Motor neuron (in vitro differentiated cells): Measurements from ENCODE around the gene BEX2. TPM values are rescaled to one million over a fixed set of nuclear protein-coding genes. Genes with fewer than 3 reads are reported as not detected.
A peak's percentile ranks its signal among the peaks of the same experiment; 100 is the strongest.
"Not testable (repeated sequence)": the region's sequence is repeated elsewhere in the genome, so short reads cannot be mapped to it uniquely, and the experiment has no call there.

Experiments used
- ATAC-seq, 8 experiments: fragments of 200-7000 bp; cut with Tn5 transposase; replicated peaks in 6 of 8; 2 replicates each; pipeline ENCODE4 v1.8.0; 2021; ENCODE audit warnings: mild to moderate bottlenecking in 8 of 8, moderate library complexity in 8 of 8
- H3K27ac ChIP-seq, 2 donors: fragments of 250-450 bp; sonication (Bioruptor Pico); 2 replicates each; pipeline ENCODE4 v1.9.0; 2021; ENCODE audit warnings: antibody characterized with exemption in 2 of 2, mild to moderate bottlenecking in 2 of 2, moderate library complexity in 1 of 2
- H3K4me1 ChIP-seq, 2 donors: fragments of 250-450 bp; sonication (Bioruptor Pico); replicated peaks in 1 of 2; 2 replicates each; pipeline ENCODE4 v1.6.1; 2021; ENCODE audit warnings: antibody characterized with exemption in 2 of 2, mild to moderate bottlenecking in 2 of 2, moderate library complexity in 1 of 2
- H3K4me3 ChIP-seq, 5 donors: fragments of 250-450 bp; sonication (Bioruptor Pico); 2 replicates each; pipeline ENCODE4 v1.9.0; 2021; ENCODE audit warnings: antibody characterized with exemption in 5 of 5, mild to moderate bottlenecking in 5 of 5, moderate library complexity in 4 of 5
- WGBS, 10 experiments: fragments of 450-650 bp; shearing (Covaris generic); methylation state at CpG; one replicate each; pipeline ENCODE4 v1.0.0; 2022; 5-methylcytosine and 5-hydroxymethylcytosine counted together
- in situ Hi-C, 9 experiments: fragments of 400-800 bp; cut with MboI; loops; one replicate each; pipeline ENCODE4 v1.15.0; 2021; ENCODE audit warnings: low sequenced_read_pairs in 9 of 9, low pct_unique_long_range_greater_than_20kb in 2 of 9; ENCODE audit not compliant: unreplicated experiment in 9 of 9
- total RNA-seq, 8 experiments: library from RNA; unstranded; fragments of 300-600 nt; gene quantifications; 2 replicates each; pipeline versions ENCODE4 v1.2.3 to v1.2.4, GENCODE V29; 2022

BEX2 gene
- total RNA-seq = 100 to 1,000 TPM in 4 of 8 experiments, 10 to 100 TPM in 3, 1 to 10 TPM in 1; 1.5 to 166 (median 99.5) TPM

DNA sequence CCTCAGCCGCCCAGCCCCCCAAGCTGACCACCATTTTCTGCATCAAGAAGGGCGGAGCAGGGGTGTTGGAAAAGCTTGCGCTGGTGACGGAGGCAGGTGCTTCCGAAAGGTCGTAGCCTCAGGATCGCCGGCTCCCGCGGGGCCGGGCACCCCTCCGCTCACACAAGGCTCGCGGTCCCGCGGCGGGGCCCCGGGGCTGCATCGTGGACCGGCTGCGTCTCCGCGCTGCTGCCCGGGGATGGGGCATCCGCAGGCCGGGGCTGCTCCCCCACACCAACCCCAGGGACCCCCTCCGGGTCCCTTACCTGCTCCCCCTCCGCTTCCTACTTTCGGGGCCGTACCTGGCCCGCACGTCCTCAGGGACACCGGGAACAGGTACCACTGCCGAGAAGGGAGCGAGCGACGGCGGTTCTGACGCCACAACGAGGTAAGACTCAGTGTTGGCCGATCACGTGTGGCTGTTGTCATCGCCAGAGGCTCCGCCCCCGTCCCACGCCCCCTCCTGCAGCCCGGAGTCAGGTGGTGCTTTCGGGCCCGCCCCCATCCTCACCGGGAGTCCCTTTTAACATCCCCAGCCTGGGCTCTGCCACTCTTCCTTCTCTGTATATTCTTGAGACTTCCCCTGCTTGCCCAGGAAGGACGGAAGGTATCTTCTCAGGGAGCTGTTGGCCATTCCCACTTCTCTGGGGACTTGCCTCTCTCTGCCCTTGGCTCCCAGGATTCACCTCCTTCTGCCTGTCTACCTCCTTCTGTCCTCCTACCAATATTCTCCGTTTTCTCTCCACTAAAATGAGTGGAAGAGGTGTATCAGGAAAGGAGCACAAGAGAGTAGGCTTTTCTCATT, at the start of gene BEX2:
TSS of gene BEX2 (minus strand) at position 436 of the 844 bp plus-strand sequence. CDS start 1,014 bp downstream, outside the sequence.
- Histone ChIP-seq H3K4me3 (peak within 1 kb of the TSS; percentile 68 to 98 (median 91)), H3K4me1 (peaks cover 5% of the 10 kb centered on the region in 2 donors), H3K27ac (peak within 1 kb of the TSS; percentile 87 to 95)
- WGBS, 10 experiments = 29 to 31% methylated on average over 1 to 2 of the region's 52 CpGs; no CpG with 5 or more reads in 8 of the 10 experiments
- in situ Hi-C loops = no loop called here
- ATAC-seq = peak; percentile 48 to 100 (median 98)

DNA sequence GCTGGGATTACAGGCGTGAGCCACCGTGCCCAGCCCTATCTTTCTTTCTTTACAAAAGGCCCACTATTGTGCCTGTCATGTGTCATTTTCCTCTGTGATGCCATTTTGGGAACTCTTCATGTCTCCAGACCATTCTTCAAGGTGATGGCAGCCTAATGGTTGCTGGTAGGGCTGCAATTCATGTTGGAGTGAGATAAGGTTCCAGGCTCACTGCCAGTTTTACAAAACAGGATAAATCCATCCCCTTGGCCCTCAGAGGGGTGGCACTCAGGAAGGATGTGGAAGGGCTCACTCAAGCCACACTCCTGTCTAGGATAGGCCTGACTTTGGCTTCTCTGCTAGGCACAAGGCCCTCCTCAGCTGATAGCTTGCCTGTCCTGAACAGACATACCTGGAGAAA, 49.3 kb upstream of the BEX2 start:
- no peak for ATAC-seq

DNA sequence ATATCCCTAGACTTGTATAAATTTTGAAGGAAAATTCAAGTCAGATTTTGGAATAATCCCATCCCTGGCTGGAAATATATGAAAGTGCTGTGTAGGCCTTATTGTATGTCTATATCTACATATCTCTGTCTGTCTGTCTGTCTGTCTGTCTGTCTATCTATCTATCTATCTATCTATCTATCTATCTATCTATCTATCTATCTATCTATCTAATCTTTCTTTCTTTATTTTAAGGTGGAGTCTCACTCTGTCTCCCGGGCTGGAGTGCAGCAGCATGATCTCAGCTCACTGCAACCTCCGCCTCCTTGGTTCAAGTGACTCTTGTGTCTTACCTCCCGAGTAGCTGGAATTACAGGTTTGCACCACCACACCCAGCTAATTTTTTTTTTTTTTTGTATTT, 48.8 kb upstream of the BEX2 start:
- in situ Hi-C loops, ATAC-seq, H3K4me1 ChIP-seq, H3K27ac ChIP-seq, H3K4me3 ChIP-seq: not testable (repeated sequence)
- WGBS, 10 experiments = 40 to 100% (median 80%) methylated on average over 1 to 3 of the region's 3 CpGs; no CpG with 5 or more reads in 5 of the 10 experiments

More for the DNA sequence above, 49.3 kb upstream of the BEX2 start:
- Histone ChIP-seq H3K4me3 (no peak overlapping the region), H3K27ac (no peak overlapping the region), H3K4me1 (peaks cover 0 to 6% of the 10 kb centered on the region in 2 donors)
- no CpG with 5 or more reads among the region's 2 CpGs for WGBS, 10 experiments
- in situ Hi-C loops = no loop called here

DNA sequence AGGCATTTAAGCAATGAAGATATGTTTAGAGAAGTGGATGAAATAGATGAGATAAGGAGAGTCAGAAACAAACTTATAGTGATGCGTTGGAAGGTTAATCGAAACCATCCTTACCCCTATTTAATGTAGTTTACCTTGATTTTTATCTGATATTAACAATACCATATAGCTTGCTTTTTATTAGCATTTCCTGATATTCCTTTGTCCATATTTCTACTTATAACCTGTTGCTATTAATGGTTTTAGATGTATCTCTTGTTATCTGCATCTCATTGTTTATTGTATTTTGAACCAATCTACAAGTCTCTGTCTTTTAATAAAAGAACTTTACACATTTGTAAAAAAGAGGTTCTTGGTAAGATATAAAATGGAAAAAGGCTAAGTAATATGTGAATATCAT, 47.1 kb upstream of the BEX2 start:
- H3K4me1 ChIP-seq = peaks cover 0 to 6% of the 10 kb centered on the region in 2 donors
- WGBS, 10 experiments = 63 to 100% (median 90%) methylated on average over 2 of the region's 2 CpGs; no CpG with 5 or more reads in 5 of the 10 experiments
- H3K27ac ChIP-seq = no peak overlapping the region
- H3K4me3 ChIP-seq = peak overlapping the region in 3 of 5 donors; percentile 50 to 95 (median 90)
- ATAC-seq = no peak
- in situ Hi-C loops = no loop called here

DNA sequence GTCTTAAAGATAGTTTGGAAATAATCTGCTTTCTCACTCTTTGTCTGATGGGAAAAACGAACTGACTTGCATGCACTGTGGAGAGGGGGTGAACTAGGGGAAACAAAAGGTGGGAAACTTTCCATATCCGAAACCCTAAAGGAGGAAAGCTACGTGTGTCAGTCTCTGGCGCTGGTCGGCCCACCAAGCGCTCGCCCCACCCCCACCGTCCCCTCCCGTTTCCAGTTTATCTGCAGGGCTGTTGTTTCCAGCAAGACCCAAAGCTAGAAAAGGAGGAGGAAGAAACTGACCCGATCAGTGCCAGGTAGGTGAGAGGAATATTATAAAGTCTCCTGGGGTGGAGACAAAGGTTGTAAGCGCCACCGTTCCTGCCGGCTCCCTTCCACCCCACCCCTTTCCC, 46.1 kb upstream of the BEX2 start:
- H3K4me1 ChIP-seq = peaks cover 0 to 6% of the 10 kb centered on the region in 2 donors
- H3K4me3 ChIP-seq = peak overlapping the region; percentile 50 to 95 (median 71)
- peak; percentile 30 to 52 (median 44) for ATAC-seq
- in situ Hi-C loops = no loop called here
- H3K27ac ChIP-seq = peak overlapping the region; percentile 73 to 91
- 0% methylated on average over 2 of the region's 13 CpGs; no CpG with 5 or more reads in 9 of the 10 experiments for WGBS, 10 experiments

DNA sequence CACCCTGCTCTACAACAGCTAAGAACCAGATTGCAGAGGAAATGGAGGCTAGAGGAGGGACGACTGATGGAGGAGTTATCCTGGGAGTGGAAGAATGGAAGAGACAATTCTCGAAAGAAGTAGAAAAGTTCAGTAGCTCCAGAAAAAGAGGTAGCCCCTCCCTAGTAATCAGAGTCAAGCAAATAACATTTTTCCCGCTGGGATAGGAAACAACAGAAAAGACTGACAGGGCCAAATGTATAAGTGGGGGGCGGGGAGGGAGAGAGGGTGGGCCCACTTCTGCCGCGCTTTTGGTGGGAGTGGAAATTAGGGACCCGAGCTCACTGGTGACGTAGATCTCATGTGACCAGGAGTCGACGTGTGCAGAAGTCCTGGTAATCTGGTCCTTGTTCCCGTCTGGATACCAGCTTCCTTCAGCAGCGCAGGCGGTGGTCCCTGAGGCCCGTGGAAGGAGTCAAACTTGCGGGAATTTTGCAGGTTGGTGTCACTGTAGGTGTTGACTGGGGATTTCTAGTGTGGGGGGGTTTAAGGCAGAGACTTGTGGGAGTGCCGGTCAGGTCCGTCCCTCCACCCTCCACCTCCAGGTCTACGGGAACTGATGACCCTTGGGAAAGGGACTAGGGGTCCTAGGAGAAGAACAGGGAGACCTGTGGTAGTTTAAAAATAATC, 45.5 kb upstream of the BEX2 start, which contains the start of gene TCEAL9:
TSS of gene TCEAL9 (plus strand) at position 377 of the 669 bp plus-strand sequence. CDS start 1,179 bp downstream, outside the sequence.
- Histone ChIP-seq H3K4me3 (peak within 1 kb of the TSS; percentile 50 to 95 (median 71)), H3K27ac (peak within 1 kb of the TSS; percentile 73 to 91), H3K4me1 (peaks cover 0 to 6% of the 10 kb centered on the region in 2 donors)
- peak; percentile 89 to 97 (median 94) for ATAC-seq
- in situ Hi-C loops = no loop called here
- WGBS, 10 experiments = 0 to 26% (median 14%) methylated on average over 1 to 8 of the region's 18 CpGs; no CpG with 5 or more reads in 5 of the 10 experiments

- WGBS, 10 experiments = 17 to 90% (median 62%) methylated on average over 1 to 16 of the region's 29 CpGs; no CpG with 5 or more reads in 3 of the 10 experiments
- Histone ChIP-seq H3K4me3 (no peak overlapping the region), H3K27ac (no peak overlapping the region), H3K4me1 (no peaks in the 10 kb centered on the region)
- in situ Hi-C loops = no loop called here
- ATAC-seq = no peak
These were observed 37.0 kb upstream of the BEX2 start for GRCh38 chrX:103347682-103348397.

- WGBS, 10 experiments = 58 to 100% methylated on average over 1 to 2 of the region's 2 CpGs; no CpG with 5 or more reads in 8 of the 10 experiments
- Histone ChIP-seq H3K4me1 (no peaks in the 10 kb centered on the region), H3K4me3 (no peak overlapping the region), H3K27ac (no peak overlapping the region)
- no peak for ATAC-seq
- in situ Hi-C loops = no loop called here
These were observed 33.8 kb upstream of the BEX2 start for GRCh38 chrX:103344606-103345005.

GRCh38 chrX:103343105-103343504, 32.3 kb upstream of the BEX2 start:
- H3K4me3 ChIP-seq = no peak overlapping the region
- peak in 4 of 8 experiments; percentile 28 to 47 (median 43) for ATAC-seq
- in situ Hi-C loops = no loop called here
- WGBS, 10 experiments = 0 to 35% (median 8%) methylated on average over 1 to 2 of the region's 2 CpGs; no CpG with 5 or more reads in 5 of the 10 experiments
- H3K27ac ChIP-seq = no peak overlapping the region
- H3K4me1 ChIP-seq = no peaks in the 10 kb centered on the region

- Histone ChIP-seq H3K27ac (no peak overlapping the region), H3K4me3 (no peak overlapping the region), H3K4me1 (no peaks in the 10 kb centered on the region)
- no peak for ATAC-seq
- in situ Hi-C loops = no loop called here
- 40 to 80% methylated on average over 2 to 3 of the region's 3 CpGs; no CpG with 5 or more reads in 8 of the 10 experiments for WGBS, 10 experiments
These were observed 27.9 kb upstream of the BEX2 start for GRCh38 chrX:103338663-103339062.

GRCh38 chrX:103330681-103331288, 20.0 kb upstream of the BEX2 start:
- Histone ChIP-seq H3K27ac (peak overlapping the region; percentile 61 to 85), H3K4me3 (peak overlapping the region; percentile 13 to 58 (median 37)), H3K4me1 (peaks cover 0 to 3% of the 10 kb centered on the region in 2 donors)
- in situ Hi-C loops = no loop called here
- ATAC-seq = peak in 6 of 8 experiments; percentile 47 to 67 (median 60)
- 0 to 40% (median 14%) methylated on average over 1 to 7 of the region's 21 CpGs; no CpG with 5 or more reads in 4 of the 10 experiments for WGBS, 10 experiments

DNA sequence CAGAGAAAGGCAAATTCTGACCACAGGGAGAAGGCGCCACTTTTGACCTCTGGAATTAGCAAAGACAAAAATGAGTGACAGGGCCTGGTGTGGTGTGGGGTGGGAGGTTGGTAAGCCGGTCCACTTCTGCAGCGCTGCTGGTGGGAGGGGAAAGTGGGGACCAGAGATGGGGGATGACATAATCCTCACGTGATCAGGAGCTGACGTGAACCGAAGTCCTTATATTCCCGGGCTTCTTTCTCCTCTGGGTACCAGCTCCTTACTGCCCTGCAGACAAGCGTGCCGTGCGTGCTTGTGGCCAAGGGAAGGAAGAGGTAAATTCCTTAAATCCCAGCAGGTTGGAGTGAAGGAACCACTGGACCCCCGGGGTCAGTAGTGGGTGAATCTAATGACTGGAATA, 19.2 kb upstream of the BEX2 start, which contains the start of gene TCEAL7:
TSS of gene TCEAL7 (plus strand) at position 249 of the 400 bp plus-strand sequence. CDS start 1,165 bp downstream, outside the sequence.
- ATAC-seq = peak in 6 of 8 experiments; percentile 33 to 90 (median 88)
- 20% methylated on average over 1 of the region's 11 CpGs; no CpG with 5 or more reads in 9 of the 10 experiments for WGBS, 10 experiments
- H3K27ac ChIP-seq = peak within 1 kb of the TSS; percentile 61 to 85

More for the DNA sequence above, 19.2 kb upstream of the BEX2 start, which contains the start of gene TCEAL7:
- H3K4me1 ChIP-seq = peaks cover 0 to 3% of the 10 kb centered on the region in 2 donors
- H3K4me3 ChIP-seq = peak within 1 kb of the TSS; percentile 13 to 58 (median 37)
- in situ Hi-C loops = no loop called here
